ENCODE results near the gene DUS4L.

The DUS4L gene

DNA sequence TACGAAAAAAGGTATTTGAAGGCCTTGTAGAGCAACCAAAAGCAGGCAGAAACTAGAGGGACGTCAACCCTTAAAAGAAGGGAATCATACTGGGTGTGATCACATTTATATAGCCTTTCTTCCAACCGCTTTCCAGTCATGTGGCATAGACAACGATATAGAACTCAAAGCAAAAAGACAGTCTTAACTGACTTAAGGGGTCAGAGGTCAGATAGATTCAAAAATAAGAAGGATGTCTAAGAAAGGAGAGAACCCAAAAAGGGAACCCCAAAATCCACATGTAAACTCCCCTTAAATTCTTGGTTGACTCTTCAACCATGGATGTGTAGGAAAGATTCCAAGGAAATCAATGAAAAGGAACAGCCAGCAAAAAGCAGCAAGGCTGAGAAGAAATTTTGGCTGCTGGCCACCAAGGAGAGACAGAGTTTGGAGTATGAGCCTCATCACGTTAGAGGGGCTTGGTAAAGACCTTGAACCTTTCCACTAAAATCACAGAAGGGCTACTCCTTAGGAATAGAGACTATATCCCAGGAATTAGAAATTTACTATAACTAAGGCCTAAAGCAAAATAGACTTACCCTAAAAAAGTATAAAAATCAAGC is 24.9 kb downstream of the DUS4L start:
- Mint-ChIP-seq H3K4me3 (no peak overlapping the region), H3K27me3 (no peaks in the 10 kb centered on the region), H3K36me3 (ENCODE audit: insufficient read depth) (peaks cover 3% of the 10 kb centered on the region), H3K27ac (no peak overlapping the region), H3K4me1 (ENCODE audit: low read depth in 2 of 2) (no peaks in the 10 kb centered on the region), H3K9me3 (no peaks in the 10 kb centered on the region)
- ATAC-seq (replicated peaks) (no peak), DNase-seq (no peak)

DNA sequence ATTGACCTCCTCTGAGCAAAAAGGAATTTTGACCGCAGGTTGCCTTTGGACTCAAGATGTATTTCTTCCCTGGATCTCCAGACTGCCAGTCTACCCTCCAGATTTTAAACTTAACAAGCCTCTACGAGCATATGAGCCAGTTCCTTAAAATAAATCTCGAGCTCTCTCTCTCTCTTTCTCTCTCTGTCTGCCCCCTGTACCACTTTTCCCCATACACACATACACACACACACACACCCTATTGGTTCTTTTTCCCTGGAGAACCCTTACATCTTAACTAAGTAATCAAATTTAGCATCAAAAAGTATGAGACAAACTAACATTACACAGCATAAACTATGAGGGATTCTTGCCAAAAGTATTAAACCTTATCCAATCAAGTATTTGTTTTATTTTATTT is 27.6 kb downstream of the DUS4L start:
- DNase-seq (no peak), ATAC-seq (replicated peaks) (no peak)
- Mint-ChIP-seq H3K27ac (no peak overlapping the region), H3K4me1 (ENCODE audit: low read depth in 2 of 2) (no peaks in the 10 kb centered on the region), H3K27me3 (no peaks in the 10 kb centered on the region), H3K4me3 (no peak overlapping the region), H3K9me3 (no peaks in the 10 kb centered on the region), H3K36me3 (ENCODE audit: insufficient read depth) (peaks cover 18% of the 10 kb centered on the region)

- H3K27ac Mint-ChIP-seq, result no peak overlapping the region
- H3K27me3 Mint-ChIP-seq, result no peaks in the 10 kb centered on the region
- no peak overlapping the region for H3K4me3 Mint-ChIP-seq
- no peaks in the 10 kb centered on the region for H3K4me1 Mint-ChIP-seq (ENCODE audit: low read depth in 2 of 2)
- H3K9me3 Mint-ChIP-seq, result no peaks in the 10 kb centered on the region
- H3K36me3 Mint-ChIP-seq (ENCODE audit: insufficient read depth), result peaks cover 18% of the 10 kb centered on the region
- ATAC-seq (replicated peaks), result no peak
- no peak for DNase-seq
These were observed 28.7 kb downstream of the DUS4L start for GRCh38 chr7:107592361-107593024.

DNA sequence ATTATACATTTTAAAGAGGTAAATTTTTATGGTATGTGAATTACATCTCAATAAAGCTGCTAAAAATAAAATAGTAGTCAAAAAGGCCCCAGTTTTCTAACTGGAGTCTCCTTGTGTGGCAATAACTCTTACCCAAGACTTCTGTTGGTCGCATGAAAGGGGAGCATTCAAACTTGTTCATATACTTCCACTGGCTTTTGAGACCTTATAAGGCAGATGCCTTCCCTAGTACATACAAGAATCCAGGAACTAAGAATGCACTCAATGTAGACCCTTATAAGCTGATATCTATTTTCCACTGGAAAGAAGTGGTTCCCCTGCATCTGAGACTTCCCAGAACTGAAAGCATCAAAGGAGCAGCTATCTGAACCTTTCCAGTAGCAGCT is 29.2 kb downstream of the DUS4L start:
- no peak overlapping the region for H3K27ac Mint-ChIP-seq
- ATAC-seq (replicated peaks) (no peak), DNase-seq (no peak)
- peaks cover 18% of the 10 kb centered on the region for H3K36me3 Mint-ChIP-seq (ENCODE audit: insufficient read depth)
- no peaks in the 10 kb centered on the region for H3K27me3 Mint-ChIP-seq
- H3K9me3 Mint-ChIP-seq, result no peaks in the 10 kb centered on the region
- H3K4me3 Mint-ChIP-seq, result no peak overlapping the region
- no peaks in the 10 kb centered on the region for H3K4me1 Mint-ChIP-seq (ENCODE audit: low read depth in 2 of 2)

DNA sequence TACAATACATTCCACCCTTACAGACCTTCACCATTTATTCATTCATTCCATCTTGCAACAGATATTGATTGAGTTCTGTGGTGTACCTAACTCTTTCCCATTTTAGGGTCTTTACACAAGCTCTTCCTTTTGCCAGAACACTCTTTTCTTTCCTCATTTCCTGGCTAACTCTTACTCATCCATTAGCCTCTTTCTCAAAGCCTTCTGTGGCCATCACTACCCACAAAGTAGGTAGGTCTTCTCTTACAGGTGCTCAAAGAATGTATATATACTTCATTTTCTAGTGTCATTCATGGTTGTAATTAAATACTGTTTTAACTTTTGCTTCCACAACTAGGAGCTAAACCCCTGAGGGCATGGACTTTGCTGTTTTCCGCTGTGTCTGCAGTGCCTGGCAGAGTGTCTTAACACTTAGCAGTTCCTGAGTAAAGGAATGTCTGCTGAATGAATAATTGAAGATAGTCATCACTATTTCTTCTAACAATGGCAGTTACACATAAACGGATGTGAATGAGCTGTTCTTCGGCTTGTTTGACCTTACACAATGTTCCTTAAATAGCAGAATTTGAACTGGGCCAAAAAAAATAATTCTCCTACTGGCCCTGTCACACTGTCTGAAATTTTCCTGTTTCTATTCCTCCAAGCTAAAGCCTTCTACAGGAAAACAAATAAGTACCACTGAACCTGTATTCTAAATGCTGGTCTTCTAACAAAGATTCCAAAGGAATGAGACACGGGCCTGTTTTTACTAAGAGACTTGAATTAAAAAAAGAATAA is 31.4 kb downstream of the DUS4L start:
- DNase-seq, result no peak
- H3K27me3 Mint-ChIP-seq, result no peaks in the 10 kb centered on the region
- H3K27ac Mint-ChIP-seq, result no peak overlapping the region
- H3K4me3 Mint-ChIP-seq, result no peak overlapping the region
- H3K9me3 Mint-ChIP-seq, result no peaks in the 10 kb centered on the region
- no peak for ATAC-seq (replicated peaks)
- peaks cover 17% of the 10 kb centered on the region for H3K36me3 Mint-ChIP-seq (ENCODE audit: insufficient read depth)
- no peaks in the 10 kb centered on the region for H3K4me1 Mint-ChIP-seq (ENCODE audit: low read depth in 2 of 2)

DNA sequence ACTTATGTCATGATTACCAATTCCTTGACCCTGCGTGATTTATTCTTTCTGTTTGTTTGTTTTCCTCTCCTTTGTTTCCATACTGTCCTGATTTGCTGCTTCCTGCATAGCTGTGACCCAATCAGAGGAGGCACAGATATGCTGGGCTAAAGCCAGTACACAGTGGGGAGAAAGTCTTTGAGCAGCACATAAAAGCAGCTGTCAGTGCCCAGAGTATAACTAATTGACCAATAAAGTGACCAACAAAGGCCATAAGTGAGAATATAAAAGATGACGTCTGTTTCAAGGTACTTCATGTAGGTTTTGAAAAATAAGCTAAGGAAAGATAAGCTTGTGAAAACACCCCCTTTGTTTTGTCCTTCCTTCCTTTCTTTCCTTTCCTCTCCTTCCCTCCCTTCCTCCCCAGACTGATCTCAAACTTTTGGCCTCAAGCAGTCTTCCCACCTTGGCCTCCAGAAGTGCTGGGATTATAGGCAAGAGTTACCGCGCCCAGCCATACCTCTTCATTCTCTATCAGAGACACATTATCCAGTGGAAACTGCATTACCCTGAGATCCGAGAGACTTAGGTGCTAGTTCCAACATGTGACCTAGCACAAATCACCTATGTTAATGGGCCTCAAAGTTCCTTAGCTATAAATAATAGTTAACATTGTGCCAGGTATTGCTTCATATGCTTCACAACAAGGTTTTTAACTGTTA is 33.3 kb downstream of the DUS4L start:
- H3K27me3 Mint-ChIP-seq, result no peaks in the 10 kb centered on the region
- H3K9me3 Mint-ChIP-seq, result no peaks in the 10 kb centered on the region
- DNase-seq (no peak), ATAC-seq (replicated peaks) (no peak)
- no peaks in the 10 kb centered on the region for H3K4me1 Mint-ChIP-seq (ENCODE audit: low read depth in 2 of 2)
- peaks cover 19% of the 10 kb centered on the region for H3K36me3 Mint-ChIP-seq (ENCODE audit: insufficient read depth)
- no peak overlapping the region for H3K4me3 Mint-ChIP-seq
- no peak overlapping the region for H3K27ac Mint-ChIP-seq

- no peaks in the 10 kb centered on the region for H3K27me3 Mint-ChIP-seq
- H3K36me3 Mint-ChIP-seq (ENCODE audit: insufficient read depth), result peaks cover 19% of the 10 kb centered on the region
- no peak for DNase-seq
- ATAC-seq (replicated peaks), result no peak
- no peaks in the 10 kb centered on the region for H3K9me3 Mint-ChIP-seq
- H3K4me3 Mint-ChIP-seq, result no peak overlapping the region
- H3K27ac Mint-ChIP-seq, result no peak overlapping the region
- H3K4me1 Mint-ChIP-seq (ENCODE audit: low read depth in 2 of 2), result no peaks in the 10 kb centered on the region
These were observed 33.8 kb downstream of the DUS4L start for GRCh38 chr7:107597582-107597916.

GRCh38 chr7:107597953-107598352 is 34.2 kb downstream of the DUS4L start:
- Mint-ChIP-seq H3K27ac (no peak overlapping the region), H3K27me3 (no peaks in the 10 kb centered on the region), H3K36me3 (ENCODE audit: insufficient read depth) (peaks cover 21% of the 10 kb centered on the region), H3K4me3 (no peak overlapping the region), H3K4me1 (ENCODE audit: low read depth in 2 of 2) (no peaks in the 10 kb centered on the region), H3K9me3 (no peaks in the 10 kb centered on the region)
- DNase-seq (no peak), ATAC-seq (replicated peaks) (no peak)

GRCh38 chr7:107599262-107599661 is 35.5 kb downstream of the DUS4L start:
- no peak for ATAC-seq (replicated peaks)
- DNase-seq, result no peak
- peaks cover 27% of the 10 kb centered on the region for H3K36me3 Mint-ChIP-seq (ENCODE audit: insufficient read depth)
- H3K27me3 Mint-ChIP-seq, result no peaks in the 10 kb centered on the region
- no peaks in the 10 kb centered on the region for H3K9me3 Mint-ChIP-seq
- no peaks in the 10 kb centered on the region for H3K4me1 Mint-ChIP-seq (ENCODE audit: low read depth in 2 of 2)
- H3K4me3 Mint-ChIP-seq, result no peak overlapping the region
- H3K27ac Mint-ChIP-seq, result no peak overlapping the region

DNA sequence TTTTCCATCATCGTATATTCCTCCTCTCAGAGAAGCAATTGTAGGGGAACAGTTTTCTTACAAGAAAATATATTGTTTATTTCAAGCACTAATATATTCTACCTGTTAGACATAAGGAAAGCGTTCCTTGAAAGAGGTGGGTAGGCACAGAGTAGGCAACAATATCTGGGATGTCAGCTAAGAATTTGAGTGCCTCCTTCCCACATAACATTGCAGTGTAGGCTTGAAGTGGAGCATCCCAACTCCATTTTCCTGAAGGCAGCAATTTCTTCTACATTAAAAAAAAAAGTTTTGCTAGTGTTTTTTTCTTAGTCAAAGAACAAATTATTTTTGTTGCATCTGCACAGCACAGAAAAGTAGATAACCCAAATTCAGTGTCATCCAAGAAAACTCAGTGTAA is 37.0 kb downstream of the DUS4L start:
- no peak overlapping the region for H3K4me3 Mint-ChIP-seq
- DNase-seq, result no peak
- H3K9me3 Mint-ChIP-seq, result no peaks in the 10 kb centered on the region
- H3K36me3 Mint-ChIP-seq (ENCODE audit: insufficient read depth), result peaks cover 20% of the 10 kb centered on the region
- H3K4me1 Mint-ChIP-seq (ENCODE audit: low read depth in 2 of 2), result no peaks in the 10 kb centered on the region
- no peaks in the 10 kb centered on the region for H3K27me3 Mint-ChIP-seq
- H3K27ac Mint-ChIP-seq, result peak overlapping the region in 1 of 2 donors; percentile 56
- no peak for ATAC-seq (replicated peaks)

DNA sequence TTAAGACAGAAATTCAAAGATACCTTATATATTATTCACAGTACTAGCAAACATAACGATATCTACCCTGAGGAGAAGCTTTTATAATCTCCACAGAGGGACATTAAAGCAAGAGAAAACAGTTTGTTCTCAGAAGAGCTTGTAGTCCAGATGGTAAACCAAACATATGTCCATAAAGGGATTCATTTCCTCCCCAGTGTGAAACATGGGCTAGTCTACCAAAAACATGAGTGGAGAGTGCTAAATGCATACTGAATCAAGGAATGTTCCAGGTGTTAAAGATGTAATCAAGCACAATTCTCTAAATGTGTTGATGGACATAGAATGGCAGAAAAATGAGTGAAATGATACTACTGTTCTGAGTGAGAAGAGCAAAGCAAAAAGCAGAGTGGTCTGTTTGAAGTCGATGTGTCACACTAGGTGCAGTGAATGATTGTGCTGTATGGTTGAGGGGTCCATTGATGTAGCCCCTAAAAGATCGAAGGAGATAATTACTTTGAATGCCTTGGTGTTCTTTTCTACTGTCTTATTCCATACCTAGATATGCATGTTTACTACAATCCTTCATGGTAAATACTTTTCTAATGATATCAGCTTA is 41.5 kb downstream of the DUS4L start:
- ATAC-seq (replicated peaks) (no peak), DNase-seq (no peak)
- Mint-ChIP-seq H3K27ac (no peak overlapping the region), H3K9me3 (no peaks in the 10 kb centered on the region), H3K4me3 (no peak overlapping the region), H3K36me3 (ENCODE audit: insufficient read depth) (peaks cover 14% of the 10 kb centered on the region), H3K27me3 (no peaks in the 10 kb centered on the region), H3K4me1 (ENCODE audit: low read depth in 2 of 2) (no peaks in the 10 kb centered on the region)

GRCh38 chr7:107606303-107606702 is 42.5 kb downstream of the DUS4L start:
- ATAC-seq (replicated peaks) (no peak), DNase-seq (no peak)
- Mint-ChIP-seq H3K27ac (no peak overlapping the region), H3K4me1 (ENCODE audit: low read depth in 2 of 2) (no peaks in the 10 kb centered on the region), H3K4me3 (no peak overlapping the region), H3K9me3 (no peaks in the 10 kb centered on the region), H3K36me3 (ENCODE audit: insufficient read depth) (peaks cover 13% of the 10 kb centered on the region), H3K27me3 (no peaks in the 10 kb centered on the region)

- ATAC-seq (replicated peaks) (no peak), DNase-seq (no peak)
- peaks cover 6% of the 10 kb centered on the region for H3K36me3 Mint-ChIP-seq (ENCODE audit: insufficient read depth)
- no peak overlapping the region for H3K4me3 Mint-ChIP-seq
- H3K4me1 Mint-ChIP-seq (ENCODE audit: low read depth in 2 of 2), result no peaks in the 10 kb centered on the region
- H3K27ac Mint-ChIP-seq, result no peak overlapping the region
- no peaks in the 10 kb centered on the region for H3K9me3 Mint-ChIP-seq
- H3K27me3 Mint-ChIP-seq, result no peaks in the 10 kb centered on the region
These were observed 46.1 kb downstream of the DUS4L start for GRCh38 chr7:107609811-107610261.
